HG03571 (cell line): ENCODE data around the gene TRAF2.
A peak's percentile ranks its signal among the peaks of the same experiment; 100 is the strongest.

Experiments
- ATAC-seq: cut with Tn5 transposase; IDR thresholded peaks from one replicate; pipeline ENCODE4 v1.9.1; 2021; ENCODE audit not compliant: unreplicated experiment

TRAF2 gene

GRCh38 chr9:136947028-136947891 lies 60.9 kb downstream of the TRAF2 start:
- no peak for ATAC-seq

DNA sequence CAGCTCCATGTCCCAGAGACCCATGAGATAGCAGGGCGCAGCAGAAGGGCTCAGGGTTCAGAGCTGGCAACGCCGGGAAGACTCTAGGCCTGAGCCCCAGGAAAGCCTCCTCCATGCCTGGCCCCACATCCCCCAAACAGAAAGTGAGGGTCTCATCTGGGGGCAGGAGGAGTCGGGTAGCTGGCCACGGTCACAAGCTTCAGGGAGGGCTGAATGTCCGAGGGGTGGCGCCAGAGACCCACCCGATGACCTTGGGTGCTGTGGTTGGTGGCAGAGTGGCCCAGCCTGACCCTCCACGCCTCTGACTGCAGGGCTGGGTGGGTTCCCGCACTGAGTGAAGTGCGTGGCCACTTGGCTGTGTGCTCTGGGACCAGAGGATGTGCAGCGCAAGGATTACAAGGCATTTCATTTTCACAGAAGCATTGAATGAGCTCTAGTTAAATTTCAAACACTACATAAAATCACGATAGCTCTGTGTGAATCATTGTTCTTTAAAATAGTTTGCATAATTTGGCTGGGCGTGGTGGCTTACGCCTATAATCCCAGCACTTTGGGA lies 61.7 kb downstream of the TRAF2 start:
- ATAC-seq = no peak

DNA sequence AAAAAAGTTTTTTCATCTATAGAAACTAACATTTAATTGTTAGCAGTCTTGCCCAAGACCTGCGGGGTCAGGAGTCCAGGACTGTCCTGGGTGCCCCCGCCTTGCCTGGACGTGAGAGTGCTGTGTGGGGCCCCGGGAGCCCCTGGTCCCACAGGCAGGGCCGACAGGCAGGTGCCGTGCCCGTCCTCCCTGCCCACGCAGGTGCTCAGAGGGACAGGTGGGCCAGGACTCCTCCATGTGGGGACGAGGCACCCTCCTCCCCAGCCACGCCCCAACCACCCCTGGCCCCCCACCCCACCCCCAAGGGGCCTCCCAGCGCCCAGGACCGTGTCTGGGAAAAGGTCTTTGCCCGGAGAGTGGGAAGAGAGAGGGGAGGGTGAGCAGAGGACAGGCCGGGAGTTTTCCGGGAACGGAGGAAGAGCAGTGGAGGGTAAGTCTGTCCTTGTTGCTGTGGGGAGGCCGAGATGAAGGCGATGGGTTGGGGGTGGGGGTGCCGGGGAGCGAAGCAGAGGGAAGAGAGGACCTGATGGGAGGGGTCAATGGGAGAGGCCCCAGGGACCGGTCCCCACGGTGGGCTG lies 63.0 kb downstream of the TRAF2 start:
- ATAC-seq = no peak

GRCh38 chr9:136949817-136950655 lies 63.7 kb downstream of the TRAF2 start:
- peak; percentile 82 for ATAC-seq

DNA sequence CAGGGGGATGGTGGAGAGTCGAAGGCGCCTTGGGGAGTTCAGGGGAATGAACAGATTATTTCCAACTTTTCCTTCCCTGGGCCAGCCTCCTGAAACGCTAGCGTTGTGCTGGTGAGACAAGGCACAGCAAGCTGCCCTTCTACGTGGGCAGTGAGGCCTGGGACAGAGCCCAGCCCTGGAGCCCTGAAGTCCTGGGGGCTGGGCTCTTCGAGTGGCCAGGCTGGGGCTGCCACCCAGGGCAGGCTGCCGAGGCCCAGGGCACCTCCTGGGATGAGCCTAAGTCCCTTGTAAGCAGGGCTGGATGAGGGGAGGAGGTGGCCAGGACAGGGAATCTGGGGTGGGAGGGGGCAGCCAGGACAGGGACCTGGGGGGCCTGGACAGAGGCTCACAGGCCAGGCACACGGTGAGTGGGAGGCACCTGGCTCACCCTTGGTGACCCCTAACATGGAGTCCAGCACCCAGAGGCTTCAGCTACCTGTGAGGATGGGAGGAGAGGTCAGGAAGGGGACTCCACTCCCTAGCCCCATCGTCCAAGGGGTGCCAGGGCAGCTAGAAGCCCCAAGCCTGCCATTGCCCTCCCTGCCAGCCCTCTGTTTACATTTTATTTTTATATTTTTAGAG lies 64.5 kb downstream of the TRAF2 start:
- ATAC-seq = no peak

GRCh38 chr9:136951541-136952320 lies 65.4 kb downstream of the TRAF2 start, which contains the start of gene LCN12:
LCN12 (plus strand) TSS chr9:136952273; CDS start chr9:136952328, 55 bp downstream.
- no peak for ATAC-seq

GRCh38 chr9:136952321-136952850 lies 66.1 kb downstream of the TRAF2 start:
- no peak for ATAC-seq

DNA sequence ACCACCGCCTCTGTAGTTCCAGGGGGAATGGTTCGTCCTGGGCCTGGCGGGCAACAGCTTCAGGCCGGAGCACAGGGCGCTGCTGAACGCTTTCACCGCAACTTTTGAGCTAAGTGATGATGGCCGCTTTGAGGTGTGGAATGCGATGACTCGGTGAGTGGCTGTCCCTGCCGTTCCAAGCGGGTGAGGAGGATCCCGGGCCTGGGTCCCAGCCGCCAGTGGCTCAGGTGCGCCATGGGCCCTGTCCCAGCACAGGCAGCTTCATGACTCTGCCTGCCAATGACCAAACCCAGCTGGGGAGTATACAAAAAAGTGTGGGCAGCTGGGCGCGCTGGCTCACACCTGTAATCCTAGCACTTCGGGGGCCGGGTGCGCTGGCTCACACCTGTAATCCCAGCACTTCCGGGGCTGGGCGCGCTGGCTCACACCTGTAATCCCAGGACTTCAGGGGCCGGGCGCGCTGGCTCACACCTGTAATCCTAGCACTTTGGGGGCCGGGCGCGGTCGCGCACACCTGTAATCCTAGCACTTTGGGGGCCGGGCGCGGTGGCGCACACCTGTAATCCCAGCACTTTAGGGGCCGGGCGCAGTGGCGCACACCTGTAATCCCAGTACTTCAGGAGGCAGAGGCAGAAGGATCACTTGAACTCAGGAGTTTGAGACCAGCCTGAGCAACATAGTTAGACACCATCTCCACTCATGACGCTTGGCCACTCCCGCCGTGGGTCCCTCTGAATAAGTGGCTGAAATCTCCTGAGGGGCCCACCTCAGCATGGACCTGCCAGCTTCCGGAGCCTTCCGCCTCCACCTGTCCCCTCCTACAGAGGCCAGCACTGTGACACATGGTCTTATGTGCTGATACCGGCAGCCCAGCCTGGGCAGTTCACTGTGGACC lies 66.8 kb downstream of the TRAF2 start:
- no peak for ATAC-seq

DNA sequence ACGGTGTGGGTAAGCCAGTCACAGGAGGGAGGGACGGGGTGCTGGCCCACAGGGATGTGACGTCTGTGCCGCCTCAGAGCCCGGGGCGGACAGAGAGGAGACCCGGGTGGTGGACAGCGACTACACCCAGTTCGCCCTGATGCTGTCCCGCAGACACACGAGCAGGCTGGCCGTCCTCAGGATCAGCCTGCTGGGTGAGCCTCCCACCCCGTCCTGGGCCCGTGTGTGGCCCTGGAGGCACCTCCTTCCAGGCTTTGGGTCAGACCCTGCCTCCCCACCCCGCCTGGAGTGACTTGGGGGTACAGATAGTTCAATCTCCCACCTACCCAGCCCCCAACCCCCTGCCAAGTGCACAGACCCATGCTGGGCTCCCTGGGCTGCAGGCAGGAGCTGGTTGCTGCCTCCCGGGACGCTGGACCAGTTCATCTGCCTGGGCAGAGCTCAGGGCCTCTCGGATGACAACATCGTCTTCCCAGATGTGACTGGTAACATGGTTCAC lies 67.5 kb downstream of the TRAF2 start:
- ATAC-seq = no peak

DNA sequence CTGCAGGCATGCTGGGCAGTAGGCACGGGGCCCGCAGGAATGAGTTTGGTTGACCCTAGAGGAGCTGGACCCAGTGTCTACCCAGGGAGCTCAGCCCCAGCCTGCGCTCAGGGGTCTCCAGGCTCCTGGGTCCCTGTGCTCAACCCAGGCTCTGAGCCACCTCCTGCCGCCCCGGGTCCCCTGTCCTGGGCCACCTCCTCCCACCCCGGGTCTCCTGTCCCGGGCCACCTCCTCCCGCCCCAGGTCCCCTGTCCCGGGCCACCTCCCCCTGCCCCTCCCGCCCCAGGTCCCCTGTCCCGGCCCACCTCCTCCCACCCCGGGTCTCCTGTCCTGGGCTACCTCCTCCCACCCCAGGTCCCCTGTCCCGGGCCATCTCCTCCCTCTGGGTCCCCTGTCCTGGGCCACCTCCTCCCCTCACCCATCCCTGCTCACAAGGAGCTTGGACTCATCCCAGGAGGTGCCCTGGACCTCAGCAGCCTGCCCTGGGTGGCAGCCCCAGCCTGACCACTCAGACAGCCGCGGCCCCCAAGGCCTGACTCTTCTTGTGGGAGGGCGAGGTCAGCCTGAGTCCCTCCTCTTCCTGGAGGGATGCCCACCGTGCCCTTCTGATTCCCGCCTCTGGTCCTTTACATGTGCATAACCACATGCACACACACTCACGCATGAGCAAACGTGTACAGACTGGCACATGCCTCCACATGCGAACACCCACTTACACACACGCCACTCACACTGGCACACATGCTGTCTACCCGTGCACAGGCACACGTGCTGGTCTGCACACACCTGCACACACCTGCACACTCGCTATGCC lies 68.2 kb downstream of the TRAF2 start:
- no peak for ATAC-seq

GRCh38 chr9:136955202-136955942 lies 69.1 kb downstream of the TRAF2 start:
- no peak for ATAC-seq

- ATAC-seq = no peak
Measured at GRCh38 chr9:136955943-136956335, 69.6 kb downstream of the TRAF2 start.

GRCh38 chr9:136956604-136957003 lies 70.3 kb downstream of the TRAF2 start:
- ATAC-seq = no peak

DNA sequence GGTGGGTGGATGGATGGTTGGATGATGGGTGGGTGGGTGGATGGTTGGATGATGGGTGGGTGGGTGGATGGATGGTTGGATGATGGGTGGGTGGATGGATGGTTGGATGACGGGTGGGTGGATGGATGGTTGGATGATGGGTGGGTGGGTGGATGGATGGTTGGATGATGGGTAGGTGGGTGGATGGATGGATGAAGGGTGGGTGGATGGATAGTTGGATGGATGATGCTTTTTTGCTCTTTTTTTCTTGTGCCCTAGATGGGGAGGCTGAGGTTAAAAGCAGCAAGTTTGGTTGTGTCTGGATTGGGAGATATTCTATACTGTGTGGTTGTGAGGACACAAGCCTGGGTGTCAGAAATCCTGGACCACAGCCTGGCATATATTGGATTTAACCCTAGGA lies 71.1 kb downstream of the TRAF2 start:
- ATAC-seq = no peak

DNA sequence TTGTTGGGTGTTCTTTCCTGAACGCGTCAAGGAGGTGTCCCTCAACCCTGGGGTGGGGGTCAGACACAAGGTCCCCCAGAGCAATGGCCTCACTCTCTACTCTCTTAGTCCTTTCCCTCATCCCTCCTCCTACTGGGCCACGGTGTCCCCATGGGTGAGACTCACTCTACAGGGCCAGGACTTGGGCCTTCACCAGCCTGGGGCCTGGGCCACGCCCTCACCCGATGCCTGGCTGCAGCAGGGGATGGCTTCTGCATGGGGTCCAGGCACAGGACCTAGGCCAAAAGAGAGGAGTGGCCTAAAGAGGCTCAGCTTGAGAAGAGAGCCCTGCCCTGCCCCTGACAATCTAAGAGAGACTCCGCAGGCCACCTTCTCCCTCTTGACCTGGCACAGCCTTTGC lies 71.6 kb downstream of the TRAF2 start:
- ATAC-seq = no peak

GRCh38 chr9:136958473-136958872 lies 72.2 kb downstream of the TRAF2 start:
- ATAC-seq = no peak
